Measurements from ENCODE around the gene MAGI1.

Gene MAGI1

GRCh38 chr3:65971293-65972252 lies 67.1 kb downstream of the MAGI1 start:
- DNase-seq, result no peak

DNA sequence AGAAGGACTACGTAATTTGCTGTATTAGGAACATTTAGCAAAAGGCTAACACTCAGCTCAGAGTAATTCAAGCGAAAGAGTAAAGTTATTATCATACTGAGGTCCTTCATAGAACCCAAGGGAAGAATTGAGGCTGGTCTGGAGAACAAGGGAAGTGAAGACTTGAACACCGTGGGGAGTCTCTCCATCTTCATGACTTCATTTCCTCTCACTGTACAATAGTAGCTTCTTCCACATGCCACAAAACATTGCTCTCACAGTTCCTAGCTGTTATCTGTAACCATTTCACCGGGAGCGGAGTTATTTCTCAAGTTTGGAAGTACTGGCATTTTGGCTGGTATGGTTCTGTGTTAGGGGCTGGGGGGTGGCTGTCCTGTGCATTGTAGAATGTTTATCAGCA lies 69.7 kb downstream of the MAGI1 start:
- no peak for DNase-seq

- no peak for DNase-seq
Measured at GRCh38 chr3:65967451-65967850, 71.3 kb downstream of the MAGI1 start.

DNA sequence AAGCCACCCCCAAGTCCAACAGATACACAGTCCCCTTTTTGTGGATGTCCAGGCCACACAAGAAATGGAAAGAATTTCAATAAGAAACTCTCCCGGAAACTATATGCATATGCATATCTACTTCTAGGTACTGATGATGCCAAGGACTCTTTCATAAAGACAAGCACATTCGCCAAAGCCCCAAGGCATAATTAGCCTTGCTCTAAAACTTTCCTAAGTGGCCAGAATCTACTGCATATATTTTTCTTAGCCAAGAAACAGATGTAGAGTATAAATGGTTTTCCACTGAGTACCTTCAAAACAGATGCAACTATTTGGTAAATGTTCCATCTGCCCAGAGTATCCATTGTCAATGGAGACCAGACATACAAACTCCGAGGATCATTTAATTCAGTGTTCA lies 73.9 kb downstream of the MAGI1 start:
- no peak for DNase-seq

DNA sequence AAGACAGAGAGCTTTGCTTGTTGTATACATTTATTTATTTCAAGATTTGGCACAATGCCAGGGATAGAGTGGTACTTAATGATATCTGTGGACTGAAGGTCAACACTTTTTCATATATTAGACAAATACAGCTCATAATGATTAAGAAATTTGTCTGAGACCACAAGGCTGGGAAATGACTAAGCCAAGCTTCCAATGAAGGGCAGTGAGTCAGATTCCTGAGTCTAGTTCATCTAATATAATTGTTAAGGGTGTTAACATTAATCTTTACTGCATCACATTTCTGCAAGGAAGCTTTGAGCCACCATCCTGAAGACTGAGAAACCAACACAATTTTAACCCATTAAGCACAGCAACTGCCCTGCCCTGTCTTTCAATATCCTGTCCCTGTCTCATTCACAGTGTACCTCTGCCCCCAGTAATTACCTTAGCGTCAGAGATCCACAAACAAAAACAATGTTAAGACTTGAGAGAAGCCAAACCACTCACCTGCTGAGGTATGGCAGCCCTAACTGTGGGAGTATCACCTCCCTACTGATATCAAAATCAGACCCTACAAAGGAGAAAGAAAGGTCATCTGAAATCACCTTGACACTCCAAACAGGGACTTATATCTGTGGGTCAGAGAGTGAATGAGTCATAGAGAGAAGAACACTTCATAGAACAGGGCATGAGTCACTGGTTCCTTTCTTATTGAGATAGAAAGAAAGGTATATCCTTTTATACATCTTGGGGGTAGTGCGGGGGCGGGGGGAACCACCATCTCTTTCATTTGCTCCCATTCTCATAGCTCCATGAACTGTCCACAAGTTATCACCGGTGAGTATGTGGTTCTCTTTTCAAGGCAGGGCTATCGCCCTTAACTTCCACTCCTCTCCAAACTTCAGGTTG lies 74.7 kb downstream of the MAGI1 start:
- no peak for DNase-seq

- DNase-seq, result no peak
Measured at GRCh38 chr3:65961733-65962132, 77.0 kb downstream of the MAGI1 start.

- no peak for DNase-seq
Measured at GRCh38 chr3:65961128-65961527, 77.6 kb downstream of the MAGI1 start.

- no peak for DNase-seq
Measured at GRCh38 chr3:65960087-65960486, 78.6 kb downstream of the MAGI1 start.

GRCh38 chr3:65958216-65958615 lies 80.5 kb downstream of the MAGI1 start:
- DNase-seq, result no peak

DNA sequence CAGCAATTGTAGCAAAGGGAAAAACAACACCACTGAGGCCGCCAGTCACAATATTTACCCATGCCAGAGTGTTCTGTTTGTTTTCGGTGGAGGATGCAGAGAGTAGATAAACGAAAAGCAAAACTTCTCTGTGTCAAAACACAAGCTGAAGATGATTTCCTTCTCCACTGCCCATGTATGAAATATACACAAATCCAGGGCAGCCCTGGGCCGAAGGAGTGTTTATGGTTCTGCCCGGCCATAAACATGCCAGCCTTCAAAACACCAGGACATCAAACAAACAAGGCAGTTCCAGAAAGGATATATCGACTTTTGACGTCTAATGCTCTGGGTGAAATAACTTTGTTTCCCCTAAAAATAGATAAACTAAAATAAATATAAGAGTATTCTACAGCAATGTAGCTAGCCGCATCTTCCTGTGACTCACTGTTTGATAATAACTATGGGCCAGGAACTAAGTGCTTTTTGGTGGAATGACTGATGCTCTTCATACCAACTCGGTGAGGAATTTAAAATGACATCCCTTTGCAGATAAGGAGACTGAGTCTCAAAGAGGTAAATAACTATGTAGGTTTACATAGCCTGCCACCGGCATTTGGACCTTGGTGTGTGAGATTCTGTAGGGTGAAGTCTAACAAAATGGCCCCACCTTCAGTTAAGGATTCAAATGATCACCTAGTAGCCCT lies 82.8 kb downstream of the MAGI1 start:
- DNase-seq, result no peak

DNA sequence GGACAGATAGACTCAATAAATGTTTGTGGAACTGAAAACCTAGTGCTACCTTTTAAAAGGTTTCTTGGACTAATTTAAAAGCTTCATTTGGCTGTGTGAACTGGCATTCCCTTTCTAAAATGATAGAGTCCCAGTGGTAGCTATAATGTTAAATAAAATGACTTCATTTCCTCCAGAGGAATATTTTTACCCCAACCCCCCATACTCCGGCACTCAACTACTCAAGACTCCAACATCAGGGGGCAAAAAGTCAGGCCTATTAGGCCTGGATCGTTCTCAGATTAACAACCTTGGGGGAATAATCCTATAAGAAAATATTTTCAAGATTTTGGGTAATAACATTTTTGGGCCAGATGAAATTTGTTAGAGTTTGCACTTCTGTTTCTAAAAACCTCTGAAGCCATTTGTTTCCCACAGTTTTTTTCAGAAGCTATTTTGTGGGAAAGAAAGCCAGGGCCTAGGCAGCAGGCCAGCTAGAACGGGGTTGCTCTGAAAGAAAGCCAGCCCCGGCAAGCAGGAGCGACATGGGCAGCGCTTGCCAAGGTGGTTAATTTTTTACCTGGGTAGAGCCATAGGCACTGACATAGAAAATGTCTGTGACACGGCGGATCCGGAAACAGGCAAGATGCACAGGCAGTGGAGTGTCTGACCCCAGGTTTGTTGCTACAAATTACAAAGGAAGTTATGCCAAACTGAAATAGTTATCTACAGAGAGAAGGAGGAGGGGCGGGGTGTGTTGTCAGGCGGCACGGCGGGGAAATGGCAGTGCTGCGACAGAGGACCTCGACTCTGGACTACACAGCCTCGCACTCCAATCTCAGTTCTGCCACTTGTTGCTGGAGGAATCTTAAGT lies 84.6 kb downstream of the MAGI1 start:
- no peak for DNase-seq

DNA sequence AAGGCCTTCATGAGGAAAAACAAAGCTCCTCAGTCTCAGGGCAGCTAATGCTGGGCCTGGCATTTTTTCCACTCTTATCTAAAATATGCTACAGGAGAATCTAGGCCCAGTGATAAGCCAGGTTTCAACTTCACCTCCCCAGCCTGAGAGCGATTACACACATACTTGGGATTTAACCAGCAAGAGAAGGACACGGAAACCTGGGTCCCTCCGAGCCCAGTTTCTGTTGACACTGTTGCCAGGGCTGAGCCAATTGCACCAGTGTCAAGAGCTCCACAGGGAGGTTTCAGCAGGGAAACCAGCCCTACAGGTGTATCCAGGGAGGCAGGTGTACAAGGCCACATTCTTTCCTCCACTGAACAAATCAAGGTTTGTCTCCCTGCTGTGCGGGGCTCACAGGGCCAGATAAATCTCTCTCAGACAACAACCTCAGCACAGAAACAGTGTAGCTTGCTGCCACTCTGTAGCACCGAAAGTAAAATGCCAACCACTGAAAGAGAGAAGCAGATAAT lies 85.4 kb downstream of the MAGI1 start:
- peak in 1 of 2 experiments; percentile 33 for DNase-seq

GRCh38 chr3:65952842-65953241 lies 85.9 kb downstream of the MAGI1 start:
- no peak for DNase-seq

DNA sequence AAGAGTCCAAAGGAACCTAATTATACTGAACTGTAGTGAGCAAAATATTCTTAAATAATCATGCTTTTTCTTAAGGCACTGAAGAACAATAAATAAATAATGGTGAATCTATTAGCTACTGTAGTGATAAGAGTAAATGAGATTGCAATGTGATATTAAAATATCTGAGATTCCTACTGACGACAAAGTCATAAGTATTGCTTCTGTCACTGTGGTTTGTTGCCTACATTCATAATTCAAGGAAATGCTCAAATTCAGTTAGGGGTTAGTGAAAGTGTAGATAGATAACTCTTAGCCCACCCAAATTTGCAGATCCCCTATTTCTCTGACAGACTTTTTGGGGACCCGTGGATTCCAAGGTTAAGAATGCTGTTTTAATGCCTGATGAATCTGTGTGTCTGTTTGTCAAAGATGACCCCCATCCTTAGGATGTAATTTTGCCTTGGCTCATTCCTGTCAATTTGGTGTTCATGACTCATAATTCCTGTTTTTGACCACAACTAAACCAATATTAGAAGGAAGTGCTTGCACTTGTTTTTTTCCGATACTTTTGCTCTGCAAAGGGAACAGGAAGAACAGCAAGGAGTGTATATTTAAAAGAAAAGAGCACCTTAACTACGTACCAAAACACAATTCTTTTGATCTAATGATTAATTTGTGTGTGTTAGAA lies 86.7 kb downstream of the MAGI1 start:
- DNase-seq, result no peak

DNA sequence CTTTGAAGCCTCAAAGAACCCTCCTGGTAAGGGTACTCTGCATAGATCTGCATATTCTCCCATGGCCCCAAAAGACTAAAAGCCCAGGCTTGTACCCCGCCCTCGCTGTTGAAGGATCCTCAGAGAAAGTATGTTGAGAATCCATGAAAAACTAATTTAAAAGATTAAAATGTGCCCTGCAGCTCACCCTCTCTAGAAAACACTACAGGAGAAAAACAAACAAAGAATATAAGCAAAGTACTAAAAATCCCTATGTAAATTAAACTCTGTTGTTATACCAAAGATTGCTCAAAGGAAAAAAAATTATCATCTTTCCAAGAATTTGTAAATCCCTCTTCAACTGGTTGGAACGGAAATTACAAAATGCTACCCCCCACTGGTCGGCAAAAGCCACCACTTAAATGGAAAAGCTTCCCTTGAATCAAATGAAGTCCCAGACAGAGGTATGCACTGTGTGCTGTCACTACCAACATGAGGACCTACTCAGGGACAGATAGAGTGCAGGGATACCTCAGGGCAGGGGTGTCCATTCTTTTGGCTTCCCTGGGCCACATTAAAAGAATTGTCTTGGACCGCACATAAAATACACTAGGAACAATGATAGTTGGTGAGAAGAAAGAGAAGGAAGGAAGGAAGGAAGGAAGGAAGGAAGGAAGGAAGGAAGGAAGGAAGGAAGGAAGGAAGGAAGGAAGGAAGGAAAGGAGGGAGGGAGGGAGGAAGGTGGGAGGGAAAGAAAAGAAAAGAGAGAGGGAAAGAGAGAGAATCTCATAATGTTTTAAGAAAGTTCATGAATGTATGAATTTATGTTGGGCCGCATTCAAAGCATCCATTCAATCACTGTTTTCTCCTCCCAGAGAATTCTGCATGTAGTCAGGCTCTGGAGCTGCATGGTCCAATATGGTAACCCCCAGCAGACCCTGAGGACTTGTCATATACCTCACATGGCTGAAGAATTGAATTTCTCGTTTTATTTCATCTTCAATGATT lies 88.1 kb downstream of the MAGI1 start:
- DNase-seq, result no peak

DNA sequence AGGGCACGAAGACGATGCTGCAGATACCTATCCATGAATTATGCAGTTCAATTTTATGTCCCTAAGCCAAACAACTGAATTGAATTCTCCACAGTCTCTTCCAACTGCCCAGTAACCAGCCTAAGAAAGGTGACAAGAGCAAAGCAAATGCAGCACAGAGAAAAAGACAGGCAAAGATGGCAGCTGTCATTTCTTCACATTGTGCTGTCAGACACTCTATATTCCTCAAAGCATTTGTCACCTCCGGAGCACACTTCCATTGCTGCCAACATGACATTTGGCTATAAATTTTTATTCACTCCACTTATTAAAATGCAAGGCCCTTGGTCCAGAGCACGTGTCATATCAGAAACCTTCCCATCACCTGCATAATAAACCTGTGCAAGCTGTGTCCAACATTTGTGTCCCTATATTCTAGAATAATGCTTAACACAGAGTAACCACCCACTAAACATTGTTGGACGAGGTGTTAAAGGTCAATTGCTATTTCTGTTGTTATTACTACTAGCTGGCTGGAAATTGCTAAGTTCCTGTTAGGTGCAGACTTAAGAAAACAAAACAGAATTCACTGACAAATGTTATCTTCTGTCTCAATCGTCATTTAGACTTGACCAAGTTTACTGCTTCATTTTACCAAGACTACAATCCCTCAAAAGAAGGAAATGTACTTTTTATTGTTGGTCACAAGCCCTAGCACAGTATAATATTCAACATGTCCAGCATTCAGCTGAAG lies 89.7 kb downstream of the MAGI1 start:
- DNase-seq, result no peak

GRCh38 chr3:65946438-65946837 lies 92.3 kb downstream of the MAGI1 start:
- DNase-seq, result no peak

GRCh38 chr3:65945953-65946352 lies 92.8 kb downstream of the MAGI1 start:
- DNase-seq, result no peak

GRCh38 chr3:65945480-65945879 lies 93.2 kb downstream of the MAGI1 start:
- no peak for DNase-seq

All from NCI-H1930 (cell line).